K562 (cell line): ENCODE results near the gene BBX. TPM values are rescaled to one million over a fixed set of nuclear protein-coding genes. Genes with fewer than 3 reads are reported as not detected.
A peak's percentile ranks its signal among the peaks of the same experiment; 100 is the strongest.

Experiments used
- ATAC-seq: fragments of 200-7000 bp; cut with Tn5 transposase; 3 replicates; pipeline ENCODE4 v1.9.1; 2020; ENCODE audit warnings: moderate library complexity
- BruUV-seq: library from RNA; stranded (reverse); fragments of 400-500 nt; replicated peaks from 2 replicates; lab custom pipeline; 2021; lab: Mats Ljungman, UMichigan
- CTCF ChIA-PET: fragments of 300-600 bp; formaldehyde crosslinking; extraction: SDS; loops from one replicate; lab custom pipeline; 2021; ENCODE audit warnings: low intra/inter-chr PET ratio; lab: Yijun Ruan, JAX
- POLR2A ChIA-PET: fragments of 300-600, 350-650 bp; sonication (Branson Sonifier 250); formaldehyde crosslinking; extraction: SDS; loops from one replicate; lab custom pipeline; 2021; ENCODE audit warnings: antibody characterized with exemption, inconsistent platforms; lab: Yijun Ruan, JAX
- DNase-seq, 4 experiments: peaks; one replicate each; pipeline versions ENCODE4 v3.0.0 to v3.0.0-alpha.2; 2011 to 2018; ENCODE audit warnings: low spot score in 3 of 4, mixed read lengths in 3 of 4; ENCODE audit errors: extremely low read depth in 1 of 4
- FAIRE-seq: peaks from 2 replicates; lab custom pipeline; 2011; peaks lifted over from hg19 to GRCh38; lab: Jason Lieb, UNC
- H2AFZ ChIP-seq: 2 replicates; pipeline ENCODE4 v1.6.0; 2011; ENCODE audit warnings: low read depth, low read length, control low read depth, inconsistent platforms
- H3K27ac ChIP-seq: fragments of 200-600 bp; 3 replicates; pipeline ENCODE4 v1.8.0; 2011; ENCODE audit warnings: low read depth, mild to moderate bottlenecking, control low read depth, inconsistent platforms, low read length, moderate library complexity, mixed read lengths; ENCODE audit errors: extremely low read depth
- H3K27me3 ChIP-seq, 2 experiments: fragments of 300-600 bp in 1 of 2; 2 replicates in 1 of 2; 3 replicates in 1 of 2; pipeline versions ENCODE4 v1.6.0 to v1.8.0; 2011; ENCODE audit warnings: inconsistent platforms in 2 of 2, low read length in 2 of 2, mild to moderate bottlenecking in 1 of 2, mixed read lengths in 1 of 2, moderate library complexity in 1 of 2; ENCODE audit not compliant: control insufficient read depth in 2 of 2, insufficient read depth in 2 of 2
- H3K36me3 ChIP-seq: fragments of 300-600 bp; 3 replicates; pipeline ENCODE4 v1.8.0; 2011; ENCODE audit warnings: mild to moderate bottlenecking, low read length, inconsistent platforms; ENCODE audit not compliant: control insufficient read depth, insufficient read depth
- H3K4me1 ChIP-seq, 2 experiments: fragments of 200-600 bp in 1 of 2; replicated peaks in 1 of 2; 2 replicates in 1 of 2; 3 replicates in 1 of 2; pipeline versions ENCODE4 v1.5.1 to v1.8.0; 2011; ENCODE audit warnings: inconsistent platforms in 2 of 2, low read length in 2 of 2, mild to moderate bottlenecking in 1 of 2, mixed read lengths in 1 of 2, moderate library complexity in 1 of 2; ENCODE audit not compliant: control insufficient read depth in 2 of 2, insufficient read depth in 2 of 2
- H3K4me2 ChIP-seq: 2 replicates; pipeline ENCODE4 v1.6.1; 2011; ENCODE audit warnings: low read length, control low read depth, inconsistent platforms, mixed read lengths; ENCODE audit not compliant: insufficient read depth
- H3K4me3 ChIP-seq: fragments of 200-600 bp; sonication (generic), shearing (Covaris generic); 2 replicates; pipeline ENCODE4 v1.5.1; 2016; ENCODE audit warnings: control low read depth, inconsistent platforms
- H3K79me2 ChIP-seq: fragments of 200-600 bp; 3 replicates; pipeline ENCODE4 v1.8.0; 2011; ENCODE audit warnings: low read length, inconsistent platforms; ENCODE audit not compliant: control insufficient read depth, insufficient read depth
- H3K9ac ChIP-seq, 2 experiments: 2 replicates each; pipeline versions ENCODE4 v1.6.0 to v1.6.1; 2011; ENCODE audit warnings: low read depth in 2 of 2, low read length in 2 of 2, control low read depth in 1 of 2, inconsistent platforms in 1 of 2, mild to moderate bottlenecking in 1 of 2, mixed read lengths in 1 of 2; ENCODE audit not compliant: insufficient read depth in 1 of 2
- H3K9me1 ChIP-seq: one replicate; pipeline ENCODE4 v1.6.0; 2011; ENCODE audit warnings: inconsistent platforms, mild to moderate bottlenecking, low read length, moderate library complexity; ENCODE audit not compliant: control insufficient read depth, insufficient read depth
- H3K9me3 ChIP-seq: replicated peaks from 2 replicates; pipeline ENCODE4 v1.5.1; 2011; ENCODE audit warnings: low read depth, low read length, inconsistent platforms; ENCODE audit not compliant: control insufficient read depth, insufficient read depth
- H4K20me1 ChIP-seq: replicated peaks from 2 replicates; pipeline ENCODE4 v1.6.1; 2011; ENCODE audit warnings: low read length, inconsistent platforms, mixed read lengths; ENCODE audit not compliant: control insufficient read depth, insufficient read depth
- CHD4 ChIP-seq: fragments of 200-600 bp; sonication (generic); IDR thresholded peaks from 3 replicates; pipeline ENCODE4 v1.6.1; 2012; ENCODE audit warnings: low read depth, mild to moderate bottlenecking, mixed read lengths, low read length, inconsistent platforms; ENCODE audit not compliant: insufficient read depth, insufficient replicate concordance, poor library complexity, severe bottlenecking
- FOXA1 ChIP-seq: fragments of 450-650 bp; IDR thresholded peaks from 2 replicates; pipeline ENCODE4 v1.6.1; 2016; ENCODE audit warnings: mild to moderate bottlenecking, borderline replicate concordance
- KLF13 ChIP-seq: fragments of 450-650 bp; IDR thresholded peaks from 2 replicates; pipeline ENCODE4 v1.6.1; 2016; ENCODE audit warnings: missing genetic modification characterization, low read depth, mild to moderate bottlenecking, missing compliant biosample characterization, moderate library complexity, borderline replicate concordance
- MAFG ChIP-seq: fragments of 450-650 bp; conservative IDR thresholded peaks from 2 replicates; pipeline ENCODE4 v1.6.1; 2016; ENCODE audit warnings: missing genetic modification characterization, missing compliant biosample characterization
- MAFK ChIP-seq: IDR thresholded peaks from 2 replicates; pipeline ENCODE4 v1.6.1; 2011; ENCODE audit warnings: low read length, improper control_type of control experiment
- MECOM ChIP-seq: fragments of 250-450 bp; sonication (Bioruptor Pico); IDR thresholded peaks from 2 replicates; pipeline ENCODE4 v1.8.0; 2022; ENCODE audit warnings: inconsistent platforms
- NCOA4 ChIP-seq: fragments of 450-650 bp; IDR thresholded peaks from 2 replicates; pipeline ENCODE4 v1.6.1; 2018; ENCODE audit warnings: mild to moderate bottlenecking; ENCODE audit not compliant: partially characterized antibody
- PTBP1 ChIP-seq: fragments of 200-400 bp; formaldehyde crosslinking; IDR thresholded peaks from 2 replicates; pipeline ENCODE4 v1.6.1; 2017; ENCODE audit warnings: low read depth, low read length
- SRSF9 ChIP-seq: fragments of 200-400 bp; formaldehyde crosslinking; IDR thresholded peaks from 2 replicates; pipeline ENCODE4 v1.6.1; 2017; ENCODE audit warnings: low read depth, low read length, borderline replicate concordance
- ZNF316 ChIP-seq: fragments of 450-650 bp; IDR thresholded peaks from 2 replicates; pipeline ENCODE4 v1.6.1; 2016
- ZNF57 ChIP-seq: fragments of 450-650 bp; formaldehyde crosslinking; IDR thresholded peaks from 2 replicates; pipeline ENCODE4 v1.4.0; 2020; ENCODE audit warnings: mild to moderate bottlenecking, moderate library complexity
- WGBS: fragments of 100-300 bp; shearing (Covaris generic); methylation state at CpG from one replicate; pipeline ENCODE4 v1.1.6; 2016; ENCODE audit warnings: low coverage, mixed read lengths; ENCODE audit not compliant: insufficient coverage; ENCODE audit errors: missing lambda C conversion rate; 5-methylcytosine and 5-hydroxymethylcytosine counted together
- in situ Hi-C: fragments of 300-500 bp; cut with MboI; formaldehyde crosslinking; loops from 4 replicates; pipeline ENCODE4 v1.15.0; 2018; ENCODE audit warnings: inconsistent platforms, mixed read lengths
- intact Hi-C: fragments of 100-400 bp; cut with micrococcal nuclease; formaldehyde crosslinking; loops from 2 replicates; pipeline ENCODE4 v1.14.2; 2022
- polyA plus RNA-seq, 8 experiments: library from polyadenylated mRNA; depleted of rRNA in 4 of 8; stranded (reverse) in 5 of 8; unstranded in 3 of 8; fragments of >200 nt; fragmentation: Nextera tagmentation in 2 of 8; fragmentation: Illumina TruSeq in 1 of 8; extraction: Ambion mirVana in 2 of 8; extraction: Trizol in 1 of 8; gene quantifications; 2 replicates each; pipeline versions ENCODE4 v1.2.1 to v1.2.3, GENCODE V29; 2011 to 2014; ENCODE audit warnings: inconsistent platforms in 1 of 8, missing spikeins in 1 of 8
- total RNA-seq, 7 experiments: library from RNA; depleted of rRNA in 6 of 7; stranded (reverse); fragments of >200 nt in 6 of 7; fragmentation: Illumina TruSeq in 2 of 7; extraction: Trizol in 2 of 7; gene quantifications; 2 replicates each; pipeline versions ENCODE4 v1.2.1 to v1.2.3, GENCODE V29; 2011 to 2021; ENCODE audit warnings: low replicate concordance in 1 of 7
- TF ChIP-seq, protein P1 (sequence below): sonication (generic); formaldehyde crosslinking; IDR thresholded peaks from 2 replicates; pipeline ENCODE4 v1.8.1; 2022; ENCODE audit warnings: missing genetic modification reagents
- TF ChIP-seq, protein P2 (sequence below): fragments of 450-650 bp; IDR thresholded peaks from 2 replicates; pipeline ENCODE4 v1.6.1; 2014; ENCODE audit warnings: low read depth, mild to moderate bottlenecking, moderate library complexity, borderline replicate concordance

Gene BBX
- total and polyA plus RNA-seq, 9 of the 15 experiments (the other 6 are each of a cell fraction or from before 2014, with no cell fraction given): 4.9 to 19.5 (median 11.8) TPM

DNA sequence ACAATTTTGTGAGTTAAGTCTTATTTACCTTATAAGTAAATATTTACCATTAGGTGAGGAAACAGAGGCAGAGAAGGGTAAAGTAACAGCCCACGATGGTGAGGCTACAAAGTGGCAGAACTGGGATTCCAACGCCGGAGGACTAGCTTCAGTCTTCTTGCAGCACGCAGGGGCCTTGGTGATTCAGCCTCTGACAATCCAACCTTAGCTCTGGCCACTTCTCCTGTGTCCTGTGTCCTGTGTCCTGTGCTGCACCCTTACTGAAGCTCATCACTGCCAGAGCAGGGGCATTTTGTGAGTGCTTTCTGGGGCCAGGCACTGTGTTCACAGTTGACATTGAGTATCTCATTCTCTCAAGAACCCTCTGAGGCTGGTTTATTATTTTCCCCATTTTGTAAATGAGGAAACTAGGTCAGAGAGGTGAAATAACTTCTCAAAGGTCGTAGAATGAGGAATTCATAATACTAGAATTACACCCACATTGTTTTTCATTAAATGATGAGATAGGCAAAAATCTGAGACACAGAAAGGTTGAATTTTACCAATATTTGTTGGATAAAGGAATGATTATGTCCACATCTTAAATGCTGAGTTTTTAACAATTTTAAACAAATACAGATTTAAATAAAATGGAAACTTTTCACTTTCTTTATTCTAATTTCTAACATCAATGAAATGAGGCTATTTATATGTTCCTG is 215.9 kb downstream of the BBX start:
- Histone ChIP-seq H3K36me3 (no peaks in the 10 kb centered on the region; the same call in 2 of the 3 replicates), H3K4me1 (no peaks in the 10 kb centered on the region), H3K9me3 (no peaks in the 10 kb centered on the region), H3K4me2 (no peak overlapping the region), H3K27me3 (no peaks in the 10 kb centered on the region), H4K20me1 (no peaks in the 10 kb centered on the region), H3K4me3 (no peak overlapping the region)
- FAIRE-seq (no peak), ATAC-seq (no peak)
- intact Hi-C loops: loop anchor here (2.0 kb wide), 1 partner anchor 164 kb away; no protein-coding TSS in a partner anchor
- WGBS: 50% methylated on average over 4 of the region's 5 CpGs
- POLR2A ChIA-PET: interaction anchor here (0.6 kb wide), 1 partner anchor 179 kb away, joined by 3 read pairs; no protein-coding TSS in a partner anchor
- BruUV-seq: no TSS peak
- TF ChIP-seq MAFK: 0 out of 2 replicates have a peak, but pooled peaks have one; percentile 1
- TF ChIP-seq MAFG (tag): no peak
- no peak for TF ChIP-seq KLF13
- TF ChIP-seq ZNF57: no peak
- peak; percentile 55; the same call in 1 of the 2 replicates for TF ChIP-seq ZNF316
- TF ChIP-seq, all 486 proteins: peak for 2
- Histone ChIP-seq H3K79me2 (no peaks in the 10 kb centered on the region), H2AFZ (no peak overlapping the region), H3K9ac (no peak overlapping the region), H3K9me1 (no peaks in the 10 kb centered on the region), H3K27ac (no peak overlapping the region)
- CTCF ChIA-PET: no interaction called here
- DNase-seq: no peak
- in situ Hi-C loops: no loop called here

DNA sequence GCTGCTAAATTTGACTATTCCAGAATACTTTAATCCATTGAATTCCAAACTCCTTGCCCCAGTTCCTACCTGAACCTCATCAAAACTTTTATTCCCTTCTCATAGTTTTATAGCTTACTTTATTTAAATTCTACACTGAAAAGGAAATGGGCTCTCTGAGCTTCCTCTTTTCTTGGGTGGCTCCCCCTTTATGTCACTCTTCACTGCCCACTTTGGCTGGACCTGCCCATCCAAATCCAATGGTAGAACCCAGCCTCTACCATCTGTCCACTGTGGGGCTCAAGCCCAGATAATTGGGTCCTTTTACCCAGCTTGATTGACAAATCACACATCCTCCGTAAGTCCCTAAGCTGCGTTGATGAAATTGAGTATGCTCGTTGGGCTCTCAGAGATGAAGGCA is 216.5 kb downstream of the BBX start:
- BruUV-seq: no TSS peak
- ChIA-PET CTCF (no interaction called here), POLR2A (no interaction called here)
- intact Hi-C loops: loop anchor here (2.0 kb wide), 1 partner anchor 164 kb away; no protein-coding TSS in a partner anchor
- H3K4me2 ChIP-seq: no peak overlapping the region
- DNase-seq (no peak), FAIRE-seq (no peak), ATAC-seq (no peak)
- no peak overlapping the region for H2AFZ ChIP-seq
- H3K27me3 ChIP-seq: no peaks in the 10 kb centered on the region
- no peaks in the 10 kb centered on the region for H4K20me1 ChIP-seq
- no peak overlapping the region for H3K27ac ChIP-seq
- in situ Hi-C loops: no loop called here
- H3K9ac ChIP-seq: no peak overlapping the region
- no peaks in the 10 kb centered on the region; the same call in 2 of the 3 replicates for H3K36me3 ChIP-seq
- no peaks in the 10 kb centered on the region for H3K9me1 ChIP-seq
- H3K9me3 ChIP-seq: no peaks in the 10 kb centered on the region
- no peaks in the 10 kb centered on the region for H3K79me2 ChIP-seq
- no peak overlapping the region for H3K4me3 ChIP-seq
- no peaks in the 10 kb centered on the region for H3K4me1 ChIP-seq
- WGBS: 20% methylated on average over 3 of the region's 3 CpGs
- TF ChIP-seq SRSF9: no peak
- TF ChIP-seq, protein P1, sequence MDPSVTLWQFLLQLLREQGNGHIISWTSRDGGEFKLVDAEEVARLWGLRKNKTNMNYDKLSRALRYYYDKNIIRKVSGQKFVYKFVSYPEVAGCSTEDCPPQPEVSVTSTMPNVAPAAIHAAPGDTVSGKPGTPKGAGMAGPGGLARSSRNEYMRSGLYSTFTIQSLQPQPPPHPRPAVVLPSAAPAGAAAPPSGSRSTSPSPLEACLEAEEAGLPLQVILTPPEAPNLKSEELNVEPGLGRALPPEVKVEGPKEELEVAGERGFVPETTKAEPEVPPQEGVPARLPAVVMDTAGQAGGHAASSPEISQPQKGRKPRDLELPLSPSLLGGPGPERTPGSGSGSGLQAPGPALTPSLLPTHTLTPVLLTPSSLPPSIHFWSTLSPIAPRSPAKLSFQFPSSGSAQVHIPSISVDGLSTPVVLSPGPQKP: no peak
- TF ChIP-seq CHD4: no peak
- no peak for TF ChIP-seq NCOA4
- no peak for TF ChIP-seq PTBP1
- no peak for TF ChIP-seq FOXA1
- no peak for TF ChIP-seq MECOM (CRISPR knock-in tag)
- TF ChIP-seq, protein P2, sequence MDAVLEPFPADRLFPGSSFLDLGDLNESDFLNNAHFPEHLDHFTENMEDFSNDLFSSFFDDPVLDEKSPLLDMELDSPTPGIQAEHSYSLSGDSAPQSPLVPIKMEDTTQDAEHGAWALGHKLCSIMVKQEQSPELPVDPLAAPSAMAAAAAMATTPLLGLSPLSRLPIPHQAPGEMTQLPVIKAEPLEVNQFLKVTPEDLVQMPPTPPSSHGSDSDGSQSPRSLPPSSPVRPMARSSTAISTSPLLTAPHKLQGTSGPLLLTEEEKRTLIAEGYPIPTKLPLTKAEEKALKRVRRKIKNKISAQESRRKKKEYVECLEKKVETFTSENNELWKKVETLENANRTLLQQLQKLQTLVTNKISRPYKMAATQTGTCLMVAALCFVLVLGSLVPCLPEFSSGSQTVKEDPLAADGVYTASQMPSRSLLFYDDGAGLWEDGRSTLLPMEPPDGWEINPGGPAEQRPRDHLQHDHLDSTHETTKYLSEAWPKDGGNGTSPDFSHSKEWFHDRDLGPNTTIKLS: no peak
